A204.1 (cell line): ENCODE results near the gene DCUN1D3.
"Not testable (repeated sequence)": the region's sequence is repeated elsewhere in the genome, so short reads cannot be mapped to it uniquely, and the experiment has no call there.

Source experiments
- FAIRE-seq: peaks from 2 replicates; lab custom pipeline; 2012; peaks lifted over from hg19 to GRCh38; lab: Jason Lieb, UNC

DCUN1D3 gene

DNA sequence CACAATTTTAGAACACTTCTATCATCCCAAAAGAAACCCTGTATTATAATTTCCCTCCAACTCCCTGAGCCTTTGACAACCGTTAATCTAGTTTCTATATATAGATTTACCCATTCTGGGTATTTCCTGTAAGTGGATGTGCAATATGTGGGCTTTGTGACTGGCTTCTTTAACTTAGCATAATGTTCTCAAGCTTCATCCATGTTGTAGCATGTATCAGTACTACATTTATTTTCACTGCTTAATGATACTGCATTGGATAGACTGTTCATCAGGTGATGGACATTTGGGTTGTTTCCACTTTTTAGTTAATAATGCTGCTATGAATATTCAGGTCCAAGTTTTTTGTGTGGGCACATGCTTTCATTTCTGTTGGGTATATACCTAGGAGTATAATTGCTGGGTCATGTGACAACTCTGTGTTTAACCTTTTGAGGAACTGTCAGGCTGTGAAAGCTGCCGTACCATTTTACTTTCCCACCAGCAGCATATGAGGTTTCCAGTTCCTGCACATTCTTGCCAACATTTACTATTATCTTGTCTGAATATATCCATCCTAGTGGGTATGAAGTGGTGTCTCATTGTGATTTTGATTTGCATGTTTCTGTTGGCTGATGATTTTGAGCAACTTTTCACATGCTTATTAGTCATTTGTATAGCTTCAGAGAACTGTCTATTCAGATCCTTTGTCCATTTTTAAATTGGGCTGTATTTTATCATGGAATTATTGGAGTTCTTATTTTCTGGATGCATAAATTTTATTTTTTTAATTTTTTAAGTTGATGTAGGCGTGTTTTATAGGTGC, 77.4 kb downstream of the DCUN1D3 start:
- FAIRE-seq, result no peak

GRCh38 chr16:20821682-20822081, 78.5 kb downstream of the DCUN1D3 start:
- FAIRE-seq, result no peak

DNA sequence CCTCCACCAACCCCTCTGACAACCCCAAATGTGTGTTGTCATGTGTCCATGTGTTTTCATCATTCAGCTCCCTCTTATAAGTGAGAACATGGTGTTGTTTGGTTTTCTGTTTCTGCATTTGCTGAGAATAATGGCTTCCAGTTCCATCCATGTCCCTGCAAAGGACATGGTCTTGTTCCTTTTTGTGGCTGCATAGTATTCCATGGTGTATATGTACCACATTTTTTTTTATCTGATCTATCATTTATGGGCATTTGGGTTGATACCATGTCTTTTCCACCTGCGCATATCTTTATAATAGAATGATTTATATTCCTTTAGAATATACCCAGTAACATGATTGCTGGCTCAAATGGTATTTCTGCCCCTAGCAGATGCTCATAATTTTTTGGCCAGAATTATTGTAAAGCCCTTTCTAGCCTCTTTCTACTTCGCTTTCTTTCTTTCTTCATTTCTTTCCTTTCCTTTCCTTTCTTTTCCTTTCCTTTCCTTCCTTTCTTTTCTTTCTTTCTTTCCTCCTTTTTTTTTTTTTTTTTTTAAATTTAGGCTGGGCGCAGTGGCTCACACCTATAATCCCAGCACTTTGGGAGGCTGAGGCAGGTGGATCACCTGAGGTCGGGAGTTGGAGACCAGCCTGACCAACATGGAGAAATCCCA, 81.1 kb downstream of the DCUN1D3 start:
- no peak for FAIRE-seq

- no peak for FAIRE-seq
Observed at GRCh38 chr16:20814784-20815183, 85.4 kb downstream of the DCUN1D3 start.

DNA sequence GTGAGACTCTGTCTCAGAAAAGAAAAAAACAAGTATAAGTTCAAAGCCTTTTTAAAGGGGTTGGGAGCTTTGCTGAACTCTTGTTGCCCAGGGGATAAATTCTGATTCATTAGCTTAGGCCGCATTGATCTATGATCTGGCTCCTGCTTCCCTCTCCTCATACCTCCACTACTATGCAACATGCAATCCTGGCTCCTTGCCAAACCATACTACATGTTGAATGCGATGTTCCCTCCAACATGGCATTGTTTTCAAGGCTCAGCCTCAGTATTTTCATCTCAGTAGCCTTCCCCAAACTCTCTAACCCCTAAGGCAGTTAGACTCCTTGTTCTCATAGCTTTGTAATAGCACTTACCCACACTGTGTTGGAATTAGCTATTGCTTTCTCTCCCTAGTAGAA, 87.6 kb downstream of the DCUN1D3 start:
- no peak for FAIRE-seq

GRCh38 chr16:20811889-20812439, 88.2 kb downstream of the DCUN1D3 start:
- no peak for FAIRE-seq

DNA sequence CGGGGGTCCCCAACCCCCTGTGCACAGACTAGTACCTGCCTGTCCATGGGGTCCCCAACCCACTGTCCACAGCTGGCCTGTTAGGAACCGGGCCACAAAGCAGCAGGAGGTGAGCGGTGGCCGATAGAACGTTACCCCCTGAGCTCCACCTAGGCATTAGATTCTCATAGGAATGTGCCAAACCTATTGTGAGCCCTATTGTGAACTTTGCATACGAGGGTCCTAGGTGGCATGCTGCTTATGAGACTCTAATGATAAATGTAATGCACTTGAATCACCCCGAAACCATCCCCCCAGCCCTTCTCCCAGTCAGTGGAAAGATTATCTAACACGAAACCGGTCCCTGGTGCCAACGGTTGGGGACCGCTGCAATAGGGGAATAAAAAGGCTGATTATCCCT, 92.3 kb downstream of the DCUN1D3 start:
- FAIRE-seq, result no peak

- peak; percentile 85 for FAIRE-seq
Observed at GRCh38 chr16:20806168-20807050, 93.7 kb downstream of the DCUN1D3 start, which contains the start of the genes ERI2 and REXO5. Gene ERI2 (minus strand): TSS chr16:20806472. CDS start chr16:20806430, 42 bp downstream. Gene REXO5 (plus strand): TSS chr16:20806527. CDS start chr16:20806954, 427 bp downstream.

GRCh38 chr16:20805684-20806167, 94.4 kb downstream of the DCUN1D3 start:
- not testable (repeated sequence) for FAIRE-seq
